Stimulated activated CD4-positive, alpha-beta T cell treated with anti-CD3 and anti-CD28 coated beads, Interleukin-15, amount 100 ng/mL, for 1 hour (primary cell): Measurements from ENCODE around the gene FOXB1.

Experiments
- DNase-seq, 2 donors: peaks; one replicate each; pipeline ENCODE4 v3.0.0-alpha.2; 2020; ENCODE audit warnings: low read depth in 1 of 2, low spot score in 1 of 2

FOXB1 gene

GRCh38 chr15:60017538-60018520, 13.7 kb downstream of the FOXB1 start:
- DNase-seq: no peak

GRCh38 chr15:60020736-60021135, 16.6 kb downstream of the FOXB1 start:
- no peak for DNase-seq

GRCh38 chr15:60021589-60022378, 17.7 kb downstream of the FOXB1 start:
- DNase-seq: no peak

GRCh38 chr15:60022379-60022741, 18.2 kb downstream of the FOXB1 start:
- no peak for DNase-seq

- no peak for DNase-seq
Measured at GRCh38 chr15:60026555-60026954, 22.4 kb downstream of the FOXB1 start.

- no peak for DNase-seq
Measured at GRCh38 chr15:60035344-60035743, 31.2 kb downstream of the FOXB1 start.

- DNase-seq: no peak
Measured at GRCh38 chr15:60039316-60039715, 35.2 kb downstream of the FOXB1 start.

GRCh38 chr15:60043744-60044435, 39.8 kb downstream of the FOXB1 start:
- DNase-seq: no peak

GRCh38 chr15:60044636-60045270, 40.6 kb downstream of the FOXB1 start:
- no peak for DNase-seq

GRCh38 chr15:60047701-60048100, 43.6 kb downstream of the FOXB1 start:
- no peak for DNase-seq

GRCh38 chr15:60049948-60050347, 45.8 kb downstream of the FOXB1 start:
- DNase-seq: no peak

- no peak for DNase-seq
Measured at GRCh38 chr15:60052796-60053195, 48.7 kb downstream of the FOXB1 start.

- no peak for DNase-seq
Measured at GRCh38 chr15:60054472-60054871, 50.4 kb downstream of the FOXB1 start.
